SHP77 treated with DMSO at 0.1 percent for 48 hours (cell line): ENCODE results near the gene PTPA.

Source experiments
- DNase-seq: peaks from one replicate; lab custom pipeline; 2025; lab: John Stamatoyannopoulos, UW

Gene PTPA

GRCh38 chr9:129138144-129138462 is 26.9 kb downstream of the PTPA start:
- DNase-seq: no peak

DNA sequence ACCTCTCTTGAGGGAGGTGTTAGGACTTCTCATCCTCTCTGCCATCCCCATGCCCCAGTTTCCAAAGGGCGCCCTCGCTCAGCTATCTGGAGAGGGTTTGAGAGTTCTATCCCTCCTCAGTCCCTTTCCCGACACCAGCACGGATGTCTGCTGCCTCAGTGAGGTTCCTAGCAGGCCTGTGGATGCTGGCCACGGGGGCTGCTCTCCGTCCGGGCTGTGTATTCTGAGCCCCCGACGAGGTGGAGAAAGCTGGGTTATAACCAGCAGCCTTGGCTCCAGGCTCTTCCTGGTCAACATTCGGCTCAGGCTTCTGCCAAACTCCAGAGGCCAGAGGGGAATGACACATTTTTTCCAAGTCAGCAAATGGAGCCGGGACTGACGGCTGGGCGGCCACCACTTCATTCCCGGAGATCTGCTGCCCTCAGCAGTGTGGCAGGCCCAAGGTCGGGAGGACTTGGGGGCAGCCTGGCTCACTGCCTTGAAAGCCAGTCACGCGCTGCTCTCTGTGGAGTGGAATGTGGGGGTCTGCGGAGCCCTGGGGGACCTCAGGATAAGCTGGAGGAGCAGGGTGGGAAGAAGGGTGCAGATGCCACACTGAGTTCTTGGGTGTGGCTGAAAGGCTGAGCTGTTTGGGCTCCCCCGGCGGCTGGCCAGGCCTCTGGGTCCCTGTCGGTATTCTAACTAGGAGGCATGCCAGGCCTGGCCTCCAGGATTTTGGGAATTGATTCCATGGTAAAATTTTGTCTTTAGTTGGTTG is 27.4 kb downstream of the PTPA start:
- DNase-seq: no peak

GRCh38 chr9:129139233-129139992 is 28.2 kb downstream of the PTPA start:
- DNase-seq: peak; percentile 54

- peak; percentile 73 for DNase-seq
These were observed 28.8 kb downstream of the PTPA start for GRCh38 chr9:129139993-129140396.

- no peak for DNase-seq
These were observed 29.3 kb downstream of the PTPA start for GRCh38 chr9:129140397-129141065.

- DNase-seq: no peak
These were observed 30.1 kb downstream of the PTPA start for GRCh38 chr9:129141066-129142041.

DNA sequence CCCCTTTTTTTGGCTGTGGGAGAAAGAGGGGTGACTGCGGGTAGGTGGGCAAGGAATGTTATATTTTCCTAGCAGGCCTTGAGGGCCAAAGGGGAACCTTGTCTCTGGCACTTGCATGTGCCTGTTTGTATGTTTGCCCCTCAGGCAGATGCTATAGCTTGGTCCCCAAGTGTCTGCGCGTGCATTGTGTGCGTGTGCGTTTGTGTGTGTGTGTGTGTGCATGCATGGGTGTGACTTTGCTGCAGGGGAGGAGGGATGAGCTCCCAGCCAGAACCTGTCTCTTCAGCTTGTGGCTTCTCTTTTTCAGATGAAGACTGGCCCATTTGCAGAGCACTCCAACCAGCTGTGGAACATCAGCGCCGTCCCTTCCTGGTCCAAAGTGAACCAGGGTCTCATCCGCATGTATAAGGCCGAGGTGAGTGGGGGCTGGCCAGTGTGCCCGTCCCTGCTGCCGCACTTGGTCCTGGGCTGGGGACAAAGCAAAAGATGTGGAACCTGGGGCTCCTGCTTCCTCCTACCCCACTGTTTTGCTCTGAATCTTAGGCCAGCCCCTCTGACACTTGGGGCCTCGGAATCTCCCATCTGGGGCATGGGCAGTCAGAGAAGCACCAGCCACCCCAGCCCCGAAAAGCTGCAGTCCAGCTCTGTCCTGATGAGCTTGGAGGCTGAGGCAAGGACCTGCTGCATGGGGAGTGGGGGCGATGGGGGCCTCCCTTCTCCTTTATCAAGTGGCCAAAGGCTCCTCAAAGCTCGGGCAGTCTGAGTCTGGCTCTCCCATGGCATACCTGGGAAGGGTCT is 31.1 kb downstream of the PTPA start:
- DNase-seq: no peak

GRCh38 chr9:129143031-129143927 is 32.1 kb downstream of the PTPA start:
- DNase-seq: no peak

GRCh38 chr9:129145316-129145715 is 34.1 kb downstream of the PTPA start:
- DNase-seq: no peak

DNA sequence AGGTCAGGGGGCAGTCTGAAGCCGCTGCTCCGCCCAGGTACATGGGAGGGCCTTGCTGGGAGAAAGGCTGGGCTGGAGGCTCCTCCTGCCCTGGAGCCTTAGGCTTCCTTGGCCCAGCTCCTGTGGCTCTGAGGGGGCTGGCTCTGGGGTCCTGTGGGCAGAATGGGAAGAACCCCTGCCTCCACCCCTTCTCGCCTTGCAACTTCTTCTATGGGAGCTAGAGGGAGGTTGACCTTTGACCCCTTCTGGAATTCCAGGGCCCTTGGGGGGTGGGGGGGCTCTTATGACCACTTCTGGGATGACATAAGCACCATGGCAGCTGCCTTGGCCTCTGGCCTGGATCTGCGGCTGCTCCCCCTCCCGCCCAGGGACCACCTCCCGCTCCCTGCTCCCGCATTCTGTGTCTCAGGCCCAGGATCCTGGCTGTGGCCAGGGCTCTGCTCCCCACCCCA is 34.7 kb downstream of the PTPA start:
- no peak for DNase-seq

DNA sequence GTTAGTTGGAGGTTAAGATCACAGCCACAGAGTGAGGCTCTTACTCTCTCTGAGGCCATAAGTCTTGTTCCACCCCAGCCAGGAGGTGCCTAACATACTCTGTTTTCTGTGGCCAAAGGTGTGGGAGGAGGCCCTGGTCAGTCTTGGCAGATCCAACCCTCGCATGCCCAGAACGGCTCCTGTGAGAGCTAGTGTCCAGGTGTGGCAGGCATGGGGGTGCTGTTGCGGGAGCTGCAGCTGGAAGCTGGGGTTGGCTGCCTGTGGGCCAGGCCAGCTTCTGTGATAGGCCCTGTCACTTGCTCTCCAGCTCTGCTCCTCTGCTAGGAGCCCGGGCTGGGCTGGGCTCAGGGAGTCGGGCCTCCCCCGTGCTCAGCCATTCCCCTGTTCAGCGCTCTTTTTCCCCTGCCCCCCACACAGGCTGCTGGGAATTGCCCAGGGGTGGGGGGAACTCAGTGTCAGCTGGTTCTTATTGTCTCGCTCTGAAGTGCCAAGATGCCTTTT is 35.3 kb downstream of the PTPA start:
- DNase-seq: no peak

DNA sequence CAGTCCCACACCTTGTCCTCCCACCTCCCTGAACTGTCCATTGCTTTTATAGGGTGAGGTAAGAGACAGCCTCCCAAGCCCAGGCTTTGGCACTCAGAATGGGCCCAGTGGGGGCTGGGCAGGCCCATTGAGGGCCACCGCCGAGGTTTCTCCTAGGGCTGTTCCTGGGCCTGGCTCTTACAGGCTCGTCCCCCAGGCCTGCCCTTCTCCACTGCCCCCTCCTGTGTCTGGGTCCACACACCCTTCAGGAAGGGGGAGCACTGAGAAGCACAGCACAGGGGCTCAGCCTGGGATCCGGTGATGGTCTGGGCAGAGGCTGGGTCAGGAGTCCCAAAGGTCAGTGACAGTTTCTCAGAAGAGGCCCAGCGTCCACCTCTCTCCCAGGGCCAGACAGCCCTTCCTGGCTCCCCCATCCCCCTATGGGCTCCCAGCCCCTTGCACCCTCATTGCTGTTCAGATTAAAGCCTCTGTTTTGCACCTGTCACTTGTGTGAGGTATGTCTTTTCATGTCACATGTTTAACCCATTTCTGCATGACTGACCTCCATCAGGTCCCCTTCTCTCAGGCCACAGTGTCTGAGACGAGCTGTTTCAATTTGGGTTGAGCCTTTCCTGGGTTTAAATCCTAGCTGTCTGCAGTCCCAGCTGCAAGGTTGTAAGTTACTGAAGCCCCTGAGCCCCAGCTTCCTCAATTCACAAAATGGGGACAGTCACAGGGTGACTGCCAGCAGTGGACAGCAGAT is 37.4 kb downstream of the PTPA start:
- DNase-seq: no peak

DNA sequence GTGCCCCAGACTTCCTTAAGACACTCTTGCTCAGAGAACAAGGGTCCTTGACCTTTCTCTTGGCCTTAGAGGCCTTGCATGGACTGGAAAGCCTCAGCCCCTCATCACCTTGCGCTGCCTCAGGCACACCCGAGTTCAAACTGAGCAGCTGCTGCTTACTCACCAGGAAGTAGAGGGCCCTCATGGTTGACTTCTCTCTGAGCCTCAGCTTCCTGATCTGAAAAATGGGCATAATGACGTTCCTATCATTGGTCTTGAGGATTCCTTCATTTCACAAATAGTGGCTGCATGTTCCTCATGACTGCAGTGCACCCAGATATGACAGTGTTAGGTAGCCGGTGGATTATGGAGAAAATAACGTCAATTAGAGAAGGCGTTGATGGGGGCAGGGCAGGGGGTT is 38.2 kb downstream of the PTPA start:
- no peak for DNase-seq

DNA sequence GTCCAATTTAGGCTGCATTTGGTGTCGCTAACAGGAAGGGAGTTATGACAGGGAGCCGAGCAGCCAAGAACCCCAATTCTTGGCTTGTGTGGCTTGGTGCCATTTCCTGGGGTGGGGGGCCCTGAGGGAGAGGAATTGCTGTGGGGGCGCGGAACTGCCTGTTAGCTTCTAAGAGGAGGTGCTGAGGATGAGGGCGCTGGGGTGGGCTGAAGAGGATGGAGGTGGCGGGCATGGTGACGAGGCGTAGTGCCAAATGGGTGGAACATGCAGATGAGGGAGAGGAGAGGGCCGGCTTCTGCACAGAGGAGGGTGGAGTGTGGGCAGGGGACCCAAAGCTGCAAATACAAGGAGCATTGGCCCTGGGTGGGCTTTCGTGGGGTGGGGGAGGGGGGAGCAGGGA is 38.9 kb downstream of the PTPA start:
- no peak for DNase-seq

- DNase-seq: no peak
These were observed 39.5 kb downstream of the PTPA start for GRCh38 chr9:129150672-129151211.

DNA sequence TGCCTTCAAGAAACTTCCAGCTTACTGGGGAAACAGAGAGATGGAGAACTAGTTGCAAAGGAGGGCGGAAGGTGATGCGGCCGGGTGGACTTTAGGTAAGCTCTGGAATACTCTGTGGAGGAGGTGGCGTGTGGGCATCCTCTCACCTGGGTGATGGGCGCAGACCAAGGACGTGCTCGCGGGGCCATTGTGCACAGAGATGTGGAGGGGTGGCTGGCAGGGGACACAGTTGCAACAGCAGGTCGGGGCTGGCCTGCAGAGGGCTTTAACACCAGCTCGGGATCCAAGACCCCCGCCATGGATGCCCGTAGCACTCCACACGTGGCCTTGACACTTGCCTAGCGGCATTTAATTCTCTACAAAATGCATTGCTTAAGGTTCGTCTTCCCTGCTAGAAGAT is 40.3 kb downstream of the PTPA start:
- DNase-seq: no peak

DNA sequence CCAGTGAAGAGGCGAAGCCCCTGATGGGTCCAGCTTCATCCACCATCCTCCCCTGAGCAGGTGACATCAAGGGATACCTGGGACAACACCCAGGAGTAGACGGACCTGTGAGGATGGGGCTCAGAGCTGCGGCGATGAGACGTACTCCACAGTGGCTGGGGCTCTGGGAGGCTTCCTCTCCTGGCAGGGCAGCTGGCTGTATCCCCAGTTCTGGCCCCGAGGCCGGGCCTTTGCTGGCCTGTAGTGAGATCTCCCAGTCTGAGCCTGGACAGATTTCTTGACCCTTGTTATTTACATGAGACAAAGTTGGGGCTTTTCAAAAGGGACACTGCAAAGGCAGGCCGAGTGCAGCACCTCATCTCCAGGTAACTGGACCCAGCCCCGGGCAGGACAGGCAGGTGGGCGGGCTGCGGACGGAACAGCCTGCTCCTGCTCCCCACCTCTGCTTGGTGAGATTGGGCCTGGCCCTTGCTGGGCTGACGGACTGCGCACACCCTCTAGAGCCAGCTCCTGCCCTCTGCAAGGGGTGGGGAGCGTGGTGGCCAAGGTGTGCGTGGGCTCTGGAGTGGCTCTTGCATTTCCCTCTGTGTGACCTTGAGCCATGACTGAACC is 43.8 kb downstream of the PTPA start:
- no peak for DNase-seq

DNA sequence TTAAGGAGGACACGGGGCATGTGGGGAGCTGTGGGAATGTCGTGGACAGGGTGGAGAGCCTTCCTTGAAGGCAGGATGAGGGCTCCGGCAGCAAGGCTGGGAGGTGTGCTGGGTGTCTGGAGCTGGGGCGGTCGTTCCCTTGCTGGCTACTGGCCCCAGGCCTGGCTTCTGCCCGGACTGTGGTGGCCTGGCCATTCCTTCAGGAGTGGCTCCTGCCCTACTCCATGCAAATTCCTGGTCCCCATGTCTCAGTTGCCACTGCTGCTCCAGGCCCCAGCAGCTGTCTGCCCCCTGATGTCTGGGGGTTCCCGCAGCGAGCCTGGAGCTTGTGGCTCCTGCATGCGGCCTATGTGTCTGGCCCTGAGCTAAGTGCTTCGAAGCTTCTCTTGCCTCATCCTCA is 44.9 kb downstream of the PTPA start:
- no peak for DNase-seq
